ENCODE measurements around the gene CD151.

The CD151 gene

GRCh38 chr11:797296-798092 lies 35.3 kb upstream of the CD151 start:
- peak; percentile 89 for DNase-seq

GRCh38 chr11:798093-798713 lies 34.5 kb upstream of the CD151 start, which contains the start of gene SLC25A22:
Gene SLC25A22, minus strand, starts transcription at chr11:798281. Its CDS starts 3,275 bp downstream, at chr11:795006.
- peak; percentile 85 for DNase-seq

GRCh38 chr11:799641-800316 lies 33.0 kb upstream of the CD151 start:
- DNase-seq, result no peak

- DNase-seq, result no peak
Measured at GRCh38 chr11:800473-800872, 32.3 kb upstream of the CD151 start.

- no peak for DNase-seq
Measured at GRCh38 chr11:801097-801780, 31.5 kb upstream of the CD151 start.

- no peak for DNase-seq
Measured at GRCh38 chr11:802018-802617, 30.6 kb upstream of the CD151 start.

GRCh38 chr11:802693-803466 lies 29.9 kb upstream of the CD151 start:
- DNase-seq, result no peak

GRCh38 chr11:803467-803742 lies 29.3 kb upstream of the CD151 start:
- DNase-seq, result no peak

GRCh38 chr11:803770-804598 lies 28.8 kb upstream of the CD151 start:
- no peak for DNase-seq

- no peak for DNase-seq
Measured at GRCh38 chr11:804599-804964, 28.2 kb upstream of the CD151 start.

- DNase-seq, result peak; percentile 63
Measured at GRCh38 chr11:808427-809286, 24.1 kb upstream of the CD151 start.

GRCh38 chr11:809287-810039 lies 23.3 kb upstream of the CD151 start, which contains the start of gene RPLP2:
Gene RPLP2, plus strand, starts transcription at chr11:809967. Its CDS starts 268 bp downstream, at chr11:810235.
- peak; percentile 97 for DNase-seq

- DNase-seq, result no peak
Measured at GRCh38 chr11:810040-810567, 22.6 kb upstream of the CD151 start.

GRCh38 chr11:811446-812245 lies 21.1 kb upstream of the CD151 start:
- DNase-seq, result no peak

GRCh38 chr11:812390-812789 lies 20.4 kb upstream of the CD151 start:
- no peak for DNase-seq

- DNase-seq, result no peak
Measured at GRCh38 chr11:813072-813455, 19.7 kb upstream of the CD151 start.

GRCh38 chr11:813456-814096 lies 19.2 kb upstream of the CD151 start:
- DNase-seq, result no peak

All from CD4-positive, alpha-beta T cell treated with Interleukin-21 for 1 hour (primary cell).